NCI-H748 (cell line): ENCODE data around the gene NRIP1.
A peak's percentile ranks its signal among the peaks of the same experiment; 100 is the strongest.

Experiments
- DNase-seq: peaks from one replicate; lab custom pipeline; 2025; ENCODE audit not compliant: unreplicated experiment; lab: John Stamatoyannopoulos, UW

NRIP1 gene

GRCh38 chr21:15064576-15065391 is at the start of gene NRIP1:
Gene NRIP1, minus strand, starts transcription at chr21:15065000. Its CDS starts 96,808 bp downstream, at chr21:14968192.
- peak; percentile 83 for DNase-seq

- no peak for DNase-seq
These were observed 48.1 kb upstream of the NRIP1 start for GRCh38 chr21:15112858-15113257.

- DNase-seq, result no peak
These were observed 44.0 kb upstream of the NRIP1 start for GRCh38 chr21:15108801-15109200.

GRCh38 chr21:15104470-15104869 is 39.7 kb upstream of the NRIP1 start:
- no peak for DNase-seq

- DNase-seq, result no peak
These were observed 34.1 kb upstream of the NRIP1 start for GRCh38 chr21:15098908-15099307.

GRCh38 chr21:15098181-15098580 is 33.4 kb upstream of the NRIP1 start:
- no peak for DNase-seq

GRCh38 chr21:15097580-15097979 is 32.8 kb upstream of the NRIP1 start:
- no peak for DNase-seq

- DNase-seq, result no peak
These were observed 31.3 kb upstream of the NRIP1 start for GRCh38 chr21:15096146-15096545.

- DNase-seq, result no peak
These were observed 30.5 kb upstream of the NRIP1 start for GRCh38 chr21:15095326-15095725.

- no peak for DNase-seq
These were observed 29.9 kb upstream of the NRIP1 start for GRCh38 chr21:15094706-15095105.

- DNase-seq, result no peak
These were observed 28.4 kb upstream of the NRIP1 start for GRCh38 chr21:15093216-15093615.

- no peak for DNase-seq
These were observed 27.9 kb upstream of the NRIP1 start for GRCh38 chr21:15092745-15093144.

- no peak for DNase-seq
These were observed 25.6 kb upstream of the NRIP1 start for GRCh38 chr21:15090390-15090789.

- DNase-seq, result no peak
These were observed 23.7 kb upstream of the NRIP1 start for GRCh38 chr21:15088488-15088887.

GRCh38 chr21:15084668-15085067 is 19.9 kb upstream of the NRIP1 start:
- DNase-seq, result peak; percentile 6

GRCh38 chr21:15080526-15080925 is 15.7 kb upstream of the NRIP1 start:
- peak; percentile 64 for DNase-seq

GRCh38 chr21:15079269-15079668 is 14.5 kb upstream of the NRIP1 start:
- no peak for DNase-seq

- no peak for DNase-seq
These were observed 13.4 kb upstream of the NRIP1 start for GRCh38 chr21:15078180-15078579.

GRCh38 chr21:15077529-15078145 is 12.8 kb upstream of the NRIP1 start:
- no peak for DNase-seq

- DNase-seq, result no peak
These were observed 11.9 kb upstream of the NRIP1 start for GRCh38 chr21:15076730-15077129.

GRCh38 chr21:15071009-15071408 is 6.2 kb upstream of the NRIP1 start:
- DNase-seq, result no peak

GRCh38 chr21:15066123-15066575 is 1.3 kb upstream of the NRIP1 start:
- peak; percentile 36 for DNase-seq
